HT1080 (cell line): ENCODE data around the gene TGFBRAP1. TPM values are rescaled to one million over a fixed set of nuclear protein-coding genes. Genes with fewer than 3 reads are reported as not detected.

Experiments
- DNase-seq: peaks from one replicate; pipeline ENCODE4 v3.0.0-alpha.2; 2015; ENCODE audit warnings: low read depth
- total RNA-seq: library from RNA; depleted of rRNA; stranded (reverse); fragments of >200 nt; shearing (Covaris generic); gene quantifications from 2 replicates; pipeline ENCODE4 v1.2.3, GENCODE V29; 2014; rRNA removed

TGFBRAP1 gene
- total RNA-seq, 1 experiment from 2014 or later: 37.7 TPM

DNA sequence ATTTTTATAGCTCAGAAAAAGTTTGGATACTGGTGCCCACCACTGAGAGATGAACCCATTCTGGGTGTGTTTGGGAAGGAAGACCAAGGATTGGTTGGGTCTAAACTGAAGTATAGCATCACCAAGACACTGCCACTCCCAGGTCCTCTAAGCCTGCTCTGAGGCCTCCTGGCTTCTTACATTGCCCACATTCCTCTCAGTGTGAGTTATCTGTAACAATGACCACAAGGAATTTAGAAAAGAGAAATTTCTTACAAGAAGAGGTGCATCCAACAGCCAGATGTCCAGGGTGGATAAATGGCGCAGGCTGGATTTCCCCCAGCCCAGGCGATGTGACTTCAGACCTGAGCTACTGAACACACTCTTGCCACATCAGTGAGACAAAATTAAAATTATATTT, 89.6 kb downstream of the TGFBRAP1 start:
- peak; percentile 70 for DNase-seq

DNA sequence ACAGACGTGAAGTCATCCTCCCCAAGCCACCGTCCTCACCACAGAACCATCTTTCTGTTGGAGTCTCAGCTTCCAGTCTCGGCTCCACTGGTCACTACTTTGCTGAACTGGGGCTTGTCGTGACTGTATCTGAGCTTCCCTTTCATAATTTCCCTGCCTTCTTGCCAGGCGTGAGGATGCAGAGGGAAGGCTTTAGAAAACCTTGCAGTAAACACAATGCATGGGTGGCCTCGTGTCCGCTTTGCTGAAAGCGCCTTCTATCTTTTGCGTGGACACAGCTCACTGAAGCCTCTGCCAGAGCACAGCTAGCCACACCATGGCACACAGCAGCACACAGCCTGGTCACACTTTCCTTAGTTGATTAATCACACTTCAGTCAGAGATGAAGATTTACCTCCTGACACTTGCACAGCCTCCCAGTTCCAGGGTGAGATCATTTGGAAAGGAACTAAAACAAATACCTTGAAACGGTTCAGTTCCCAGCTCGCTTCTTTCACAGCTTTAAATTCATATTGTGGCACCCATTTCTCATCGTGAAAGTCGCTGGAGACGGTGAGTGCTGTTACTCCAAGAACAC, 90.8 kb downstream of the TGFBRAP1 start:
- DNase-seq: no peak

- no peak for DNase-seq
These were observed 92.3 kb downstream of the TGFBRAP1 start for GRCh38 chr2:105237045-105237765.

- no peak for DNase-seq
These were observed 93.5 kb downstream of the TGFBRAP1 start for GRCh38 chr2:105236060-105236424.

DNA sequence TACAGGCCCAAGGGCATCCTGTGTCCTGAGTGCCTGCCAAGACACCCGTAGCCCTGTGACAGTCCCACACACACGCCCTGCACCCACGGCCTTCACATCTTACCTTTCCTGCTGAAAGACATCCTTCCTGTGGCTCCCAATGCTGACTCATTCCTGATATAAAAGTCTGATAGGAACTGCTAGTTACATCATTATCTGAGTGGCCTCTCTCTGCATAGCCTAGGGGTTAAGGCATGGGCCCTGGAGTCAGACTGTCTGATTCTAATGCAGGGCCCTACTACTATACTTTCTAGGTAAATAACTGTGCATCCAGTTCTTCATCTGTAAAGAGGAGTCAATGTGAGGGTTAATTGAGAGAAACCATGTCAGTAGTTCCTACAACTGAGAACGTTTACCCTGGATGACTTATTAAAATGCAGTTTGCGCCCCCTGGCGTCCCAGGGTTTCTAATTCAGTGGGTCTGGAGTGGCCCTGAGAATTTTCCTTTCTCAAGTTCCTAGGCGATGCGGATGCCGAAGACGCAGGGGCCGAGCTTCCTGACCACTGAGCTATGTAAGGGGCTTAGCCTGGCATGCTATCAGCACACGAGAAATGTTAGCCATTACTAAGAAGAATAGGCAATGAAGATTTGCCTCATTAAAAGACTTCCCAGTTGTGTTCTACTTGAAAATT, 94.0 kb downstream of the TGFBRAP1 start:
- peak; percentile 68 for DNase-seq

DNA sequence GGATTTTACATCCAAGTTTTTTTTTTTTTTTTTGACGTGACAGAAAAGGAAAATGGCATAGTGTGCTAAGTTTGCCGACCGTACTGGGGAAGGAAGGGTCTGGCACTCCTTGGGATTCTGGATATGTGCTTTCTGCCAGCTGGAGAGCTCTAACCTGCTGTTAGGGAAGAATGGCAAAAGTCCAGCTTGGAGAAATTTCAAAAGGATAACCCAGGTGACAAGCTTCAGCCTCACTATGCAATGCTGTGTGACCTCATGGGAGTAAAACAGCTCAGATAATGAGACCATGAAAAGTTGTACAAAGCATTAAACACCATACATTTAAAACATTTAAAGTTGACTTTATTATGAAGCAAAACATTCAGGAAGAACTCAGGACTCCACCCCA, 98.3 kb downstream of the TGFBRAP1 start:
- DNase-seq: no peak

DNA sequence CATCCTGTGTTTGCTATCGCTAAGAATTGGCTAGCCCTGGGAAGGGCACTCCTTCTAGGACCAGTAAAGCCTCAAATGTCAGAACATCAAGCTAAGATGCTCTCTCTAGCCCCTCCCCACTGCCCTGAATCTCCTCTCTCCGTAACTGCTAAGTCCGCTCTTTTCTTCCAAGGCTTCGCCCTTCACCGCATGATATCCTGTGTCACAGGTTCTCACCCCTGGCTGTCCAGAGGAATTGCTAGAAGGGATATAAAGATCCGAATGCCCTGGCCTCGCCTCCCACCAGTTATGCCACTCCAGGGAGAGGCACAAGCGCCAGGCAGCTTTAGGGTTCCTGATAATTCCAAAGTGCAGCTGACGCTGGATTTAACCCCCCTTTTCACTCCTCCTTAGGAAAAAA, 105.1 kb downstream of the TGFBRAP1 start:
- no peak for DNase-seq

- no peak for DNase-seq
These were observed 108.9 kb downstream of the TGFBRAP1 start for GRCh38 chr2:105220604-105221003.

DNA sequence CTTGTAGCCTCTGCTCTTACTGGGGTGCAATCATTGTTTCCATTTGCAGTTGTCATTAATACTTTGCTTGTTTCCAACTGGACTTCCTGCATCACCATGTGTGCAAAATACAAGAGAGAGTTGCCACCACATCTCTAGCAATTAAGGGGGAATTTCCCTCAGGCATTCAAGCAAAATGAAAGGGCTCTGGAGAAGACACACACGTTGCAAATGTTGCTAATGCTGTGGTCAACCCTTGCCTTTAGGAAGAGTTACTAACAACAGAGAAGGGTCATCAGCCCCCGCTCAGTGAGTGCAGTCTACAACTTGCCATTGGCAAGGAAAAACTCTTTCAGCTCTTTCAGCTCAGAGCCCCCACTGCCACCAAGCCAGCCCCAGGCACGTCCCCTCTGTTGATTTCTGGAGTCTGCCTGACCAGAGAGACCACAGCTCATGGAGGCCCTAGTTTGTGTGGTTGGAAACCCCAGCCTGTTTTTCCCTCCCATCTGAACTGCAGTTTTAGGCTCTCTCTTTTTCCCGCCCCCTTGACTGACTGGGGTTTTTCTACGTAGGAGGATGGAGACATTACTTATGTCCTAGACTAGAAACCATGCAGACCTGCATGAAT, 113.8 kb downstream of the TGFBRAP1 start:
- no peak for DNase-seq

Other genes with a start within 250 kb of the TGFBRAP1 start
- gene GPR45, start 88.0 kb downstream of the TGFBRAP1 start, total RNA-seq: not detected in 2 replicates
- gene C2orf49, start 7.8 kb upstream of the TGFBRAP1 start, total RNA-seq: 9.1 and 14.5 TPM in 2 replicates
- gene FHL2, start 69.3 kb upstream of the TGFBRAP1 start, total RNA-seq: 155 and 198 TPM in 2 replicates